HG02870 (cell line): ENCODE data around the gene IFITM1.

Source experiments
- ATAC-seq: cut with Tn5 transposase; IDR thresholded peaks from one replicate; pipeline ENCODE4 v1.9.1; 2021; ENCODE audit warnings: mild to moderate bottlenecking, moderate library complexity; ENCODE audit not compliant: unreplicated experiment

Gene IFITM1

DNA sequence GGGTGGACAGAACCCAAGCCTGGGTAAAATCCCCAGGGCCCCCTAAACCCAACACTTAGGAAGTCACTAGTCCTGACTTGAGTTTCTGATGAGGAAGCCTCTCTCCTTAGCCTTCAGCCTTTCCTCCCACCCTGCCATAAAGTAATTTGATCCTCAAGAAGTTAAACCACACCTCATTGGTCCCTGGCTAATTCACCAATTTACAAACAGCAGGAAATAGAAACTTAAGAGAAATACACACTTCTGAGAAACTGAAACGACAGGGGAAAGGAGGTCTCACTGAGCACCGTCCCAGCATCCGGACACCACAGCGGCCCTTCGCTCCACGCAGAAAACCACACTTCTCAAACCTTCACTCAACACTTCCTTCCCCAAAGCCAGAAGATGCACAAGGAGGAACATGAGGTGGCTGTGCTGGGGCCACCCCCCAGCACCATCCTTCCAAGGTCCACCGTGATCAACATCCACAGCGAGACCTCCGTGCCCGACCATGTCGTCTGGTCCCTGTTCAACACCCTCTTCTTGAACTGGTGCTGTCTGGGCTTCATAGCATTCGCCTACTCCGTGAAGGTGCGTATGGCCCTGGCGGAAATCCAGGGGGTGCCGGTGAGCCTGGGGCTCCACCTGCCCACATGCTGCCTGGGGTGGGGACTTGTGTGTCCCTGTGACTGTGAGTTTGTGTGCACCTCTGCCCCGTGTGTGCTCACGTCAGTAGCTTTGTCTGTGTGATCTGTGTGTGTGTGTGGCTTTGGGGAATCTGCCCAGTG is at the start of gene IFITM1:
TSS of gene IFITM1 (plus strand) at position 254 of the 767 bp plus-strand sequence. CDS start at position 385, 131 bp downstream.
- peak; percentile 36 for ATAC-seq

DNA sequence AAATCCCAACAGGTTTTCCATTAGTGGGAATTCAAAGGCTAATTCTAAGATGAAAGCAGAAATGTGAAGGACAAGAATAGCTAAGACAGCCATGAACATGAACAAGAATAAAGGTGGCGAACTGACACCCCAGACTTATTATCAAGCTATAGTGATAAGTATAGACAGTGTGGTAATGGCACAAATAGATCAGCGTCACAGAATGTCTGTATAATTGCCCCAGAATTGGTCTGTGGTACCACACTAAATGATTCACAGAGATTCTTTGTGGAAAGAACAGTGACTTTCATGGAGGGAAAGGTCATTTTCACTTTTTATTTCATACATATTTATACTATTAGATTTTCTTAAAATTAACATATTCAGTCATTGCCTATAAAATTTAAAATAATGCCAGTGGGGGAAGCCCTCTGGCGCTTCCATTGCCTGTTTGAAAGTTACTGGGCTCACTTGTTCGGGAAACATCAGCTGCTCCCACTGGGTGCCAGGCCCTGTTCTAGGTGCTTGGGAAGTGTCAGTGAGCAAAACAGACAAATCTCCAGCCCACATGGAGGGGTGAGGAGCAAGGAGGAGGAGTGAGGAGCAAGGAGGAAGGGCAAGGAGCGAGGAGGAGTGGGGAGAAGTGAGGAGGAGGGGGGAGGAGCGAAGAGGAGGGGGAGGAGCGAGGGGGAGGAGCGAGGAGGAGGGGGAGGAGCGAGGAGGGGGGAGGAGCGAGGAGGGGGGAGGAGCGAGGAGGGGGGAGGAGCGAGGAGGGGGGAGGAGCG is 47.0 kb upstream of the IFITM1 start:
- no peak for ATAC-seq

- no peak for ATAC-seq
Observed at GRCh38 chr11:267491-267994, 46.3 kb upstream of the IFITM1 start.

- peak; percentile 33 for ATAC-seq
Observed at GRCh38 chr11:268716-269145, 45.1 kb upstream of the IFITM1 start.

- ATAC-seq: peak; percentile 74
Observed at GRCh38 chr11:269146-269890, 44.5 kb upstream of the IFITM1 start.

GRCh38 chr11:270451-271318 is 43.2 kb upstream of the IFITM1 start:
- no peak for ATAC-seq

- no peak for ATAC-seq
Observed at GRCh38 chr11:271319-271715, 42.5 kb upstream of the IFITM1 start.

- no peak for ATAC-seq
Observed at GRCh38 chr11:272195-272930, 41.5 kb upstream of the IFITM1 start.

GRCh38 chr11:272931-273198 is 41.0 kb upstream of the IFITM1 start:
- ATAC-seq: no peak

DNA sequence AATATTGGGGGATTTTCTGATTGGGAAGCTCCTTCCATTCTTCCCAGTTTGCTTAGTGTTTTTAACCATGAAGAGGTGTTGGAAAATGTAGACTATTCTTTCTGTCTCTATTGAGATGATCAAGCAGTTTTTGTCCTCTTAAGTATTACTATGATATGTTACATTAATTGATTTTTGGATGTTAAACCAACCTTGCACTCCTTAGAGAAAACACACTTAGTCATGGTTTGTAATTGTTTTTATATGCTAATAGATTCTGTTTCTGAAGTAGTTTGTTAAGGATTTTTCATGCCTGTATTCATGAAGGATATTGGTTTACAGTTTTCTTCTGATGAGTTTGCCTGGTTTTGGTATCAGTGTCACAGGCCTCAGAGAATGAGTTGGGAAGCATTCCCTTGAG is 37.6 kb upstream of the IFITM1 start:
- no peak for ATAC-seq

DNA sequence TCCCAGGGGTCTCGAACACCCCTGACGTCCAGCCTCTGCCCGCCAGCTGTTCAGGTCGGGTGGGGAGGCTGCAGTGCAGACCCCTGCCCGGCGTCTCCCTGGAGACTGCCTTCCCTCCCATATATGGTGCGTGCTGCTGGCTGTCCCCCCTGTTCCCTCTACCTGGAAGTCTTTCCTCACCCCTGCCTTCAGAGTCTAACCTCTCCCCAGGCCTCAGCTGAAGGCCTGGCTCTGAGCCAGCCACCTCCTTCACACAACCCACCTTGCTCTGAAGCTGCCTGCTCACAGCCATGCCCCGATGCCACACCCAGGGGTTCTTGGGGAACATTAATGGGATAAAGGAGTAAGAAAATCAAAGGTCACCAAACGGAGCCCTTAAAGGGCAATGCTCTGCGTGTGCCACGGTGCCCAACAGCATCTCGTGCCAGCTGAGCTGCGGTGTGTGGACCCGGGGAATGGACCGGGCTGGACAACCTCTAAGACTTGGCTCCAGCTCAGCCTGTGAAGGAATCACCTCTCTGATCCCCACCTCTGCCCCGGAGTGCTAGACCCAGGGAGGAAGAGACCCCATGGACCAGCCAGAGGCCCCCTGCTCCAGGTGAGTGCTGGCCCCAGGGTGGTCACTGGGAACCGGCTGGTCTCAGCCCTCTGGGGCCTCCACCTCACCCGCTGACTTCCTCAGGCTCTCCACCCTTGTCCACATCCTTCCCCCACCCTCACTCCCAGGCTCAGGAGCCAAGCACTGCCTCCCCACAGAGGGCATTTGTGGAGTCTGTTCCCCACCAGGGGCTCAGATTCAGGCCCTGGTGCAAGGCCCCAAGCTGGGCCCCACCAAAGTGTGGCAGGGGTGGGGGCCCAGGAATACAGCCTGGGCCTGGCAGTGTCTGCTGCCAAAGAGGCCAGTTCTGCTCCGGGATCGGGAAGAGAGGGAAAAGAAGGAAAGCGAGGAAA is 35.6 kb upstream of the IFITM1 start, which contains the start of gene NLRP6:
TSS of gene NLRP6 (plus strand) at position 407 of the 951 bp plus-strand sequence. CDS start at position 570, 163 bp downstream.
- no peak for ATAC-seq

DNA sequence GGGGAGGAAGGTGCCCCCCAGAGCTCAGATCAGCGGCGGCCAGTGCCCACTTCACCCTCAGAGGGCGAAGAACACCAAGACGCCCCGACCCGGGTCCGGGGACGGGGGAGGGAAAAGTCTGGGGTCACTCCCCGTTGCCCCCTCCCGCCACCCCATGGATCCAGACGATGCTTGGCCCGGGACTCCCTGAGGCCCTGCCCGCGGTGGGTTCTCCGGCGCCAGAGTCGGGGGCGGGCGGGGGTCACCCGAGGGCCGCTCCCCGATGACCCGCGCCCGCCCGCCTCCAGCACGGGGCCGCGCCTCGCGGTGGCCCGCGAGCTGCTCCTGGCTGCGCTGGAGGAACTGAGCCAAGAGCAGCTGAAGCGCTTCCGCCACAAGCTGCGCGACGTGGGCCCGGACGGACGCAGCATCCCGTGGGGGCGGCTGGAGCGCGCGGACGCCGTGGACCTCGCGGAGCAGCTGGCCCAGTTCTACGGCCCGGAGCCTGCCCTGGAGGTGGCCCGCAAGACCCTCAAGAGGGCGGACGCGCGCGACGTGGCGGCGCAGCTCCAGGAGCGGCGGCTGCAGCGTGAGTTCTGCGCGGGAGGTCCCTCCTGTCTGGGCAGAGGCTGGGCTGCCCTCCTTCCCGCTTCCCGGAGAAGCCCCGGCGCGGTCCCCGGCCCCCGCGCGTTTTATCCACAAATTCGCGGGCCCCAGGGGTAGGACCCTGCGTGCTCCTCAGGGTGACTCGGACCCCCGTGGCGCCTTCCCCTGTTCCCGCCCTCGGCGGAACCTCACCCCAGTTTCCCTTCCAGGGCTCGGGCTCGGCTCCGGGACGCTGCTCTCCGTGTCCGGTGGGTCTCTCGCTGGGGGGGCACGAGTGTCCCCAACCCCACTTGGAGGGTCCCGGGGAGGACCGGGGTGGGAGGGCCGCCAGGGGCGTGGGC is 34.5 kb upstream of the IFITM1 start:
- ATAC-seq: no peak

- no peak for ATAC-seq
Observed at GRCh38 chr11:279966-280705, 33.7 kb upstream of the IFITM1 start.

DNA sequence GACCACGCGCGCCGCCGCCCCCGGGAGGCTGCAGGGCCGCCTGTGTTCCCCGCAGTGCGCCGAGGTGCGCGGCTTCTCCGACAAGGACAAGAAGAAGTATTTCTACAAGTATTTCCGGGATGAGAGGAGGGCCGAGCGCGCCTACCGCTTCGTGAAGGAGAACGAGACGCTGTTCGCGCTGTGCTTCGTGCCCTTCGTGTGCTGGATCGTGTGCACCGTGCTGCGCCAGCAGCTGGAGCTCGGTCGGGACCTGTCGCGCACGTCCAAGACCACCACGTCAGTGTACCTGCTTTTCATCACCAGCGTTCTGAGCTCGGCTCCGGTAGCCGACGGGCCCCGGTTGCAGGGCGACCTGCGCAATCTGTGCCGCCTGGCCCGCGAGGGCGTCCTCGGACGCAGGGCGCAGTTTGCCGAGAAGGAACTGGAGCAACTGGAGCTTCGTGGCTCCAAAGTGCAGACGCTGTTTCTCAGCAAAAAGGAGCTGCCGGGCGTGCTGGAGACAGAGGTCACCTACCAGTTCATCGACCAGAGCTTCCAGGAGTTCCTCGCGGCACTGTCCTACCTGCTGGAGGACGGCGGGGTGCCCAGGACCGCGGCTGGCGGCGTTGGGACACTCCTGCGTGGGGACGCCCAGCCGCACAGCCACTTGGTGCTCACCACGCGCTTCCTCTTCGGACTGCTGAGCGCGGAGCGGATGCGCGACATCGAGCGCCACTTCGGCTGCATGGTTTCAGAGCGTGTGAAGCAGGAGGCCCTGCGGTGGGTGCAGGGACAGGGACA is 32.9 kb upstream of the IFITM1 start:
- ATAC-seq: no peak

- ATAC-seq: no peak
Observed at GRCh38 chr11:281486-282161, 32.2 kb upstream of the IFITM1 start.

DNA sequence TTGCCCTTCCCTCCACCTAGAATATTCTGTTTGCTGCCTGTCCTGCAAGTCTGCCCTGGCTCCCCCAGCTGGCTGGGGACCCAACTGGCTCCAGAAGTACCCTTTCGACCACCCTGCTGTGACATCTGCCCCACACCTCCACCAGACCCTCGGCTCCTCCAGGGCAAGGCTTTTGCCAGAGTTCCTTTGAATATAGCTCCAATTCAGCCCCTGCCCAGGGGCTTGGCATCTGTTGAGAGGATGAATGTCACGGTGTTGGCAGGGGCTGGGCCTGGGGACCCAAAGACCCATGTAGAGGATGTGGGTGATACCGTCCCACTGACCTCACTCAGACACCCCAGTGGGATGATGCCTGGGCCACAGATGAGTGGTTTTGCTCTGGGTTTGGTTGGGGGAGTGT is 31.7 kb upstream of the IFITM1 start:
- no peak for ATAC-seq
